ENCODE data around the gene DSG1.
"Not testable (repeated sequence)": the region's sequence is repeated elsewhere in the genome, so short reads cannot be mapped to it uniquely, and the experiment has no call there.

DSG1 gene

DNA sequence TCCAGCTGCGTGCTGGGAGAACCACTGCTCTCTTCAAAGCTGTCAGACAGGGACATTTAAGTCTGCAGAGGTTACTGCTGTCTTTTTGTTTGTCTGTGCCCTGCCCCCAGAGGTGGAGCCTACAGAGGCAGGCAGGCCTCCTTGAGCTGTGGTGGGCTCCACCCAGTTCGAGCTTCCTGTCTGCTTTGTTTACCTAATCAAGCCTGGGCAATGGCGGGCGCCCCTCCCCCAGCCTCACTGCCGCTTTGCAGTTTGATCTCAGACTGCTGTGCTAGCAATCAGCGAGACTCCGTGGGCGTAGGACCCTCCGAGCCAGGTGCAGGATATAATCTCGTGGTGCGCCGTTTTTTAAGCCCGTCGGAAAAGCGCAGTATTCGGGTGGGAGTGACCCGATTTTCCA, 35.4 kb downstream of the DSG1 start:
- not testable (repeated sequence) for DNase-seq

DNA sequence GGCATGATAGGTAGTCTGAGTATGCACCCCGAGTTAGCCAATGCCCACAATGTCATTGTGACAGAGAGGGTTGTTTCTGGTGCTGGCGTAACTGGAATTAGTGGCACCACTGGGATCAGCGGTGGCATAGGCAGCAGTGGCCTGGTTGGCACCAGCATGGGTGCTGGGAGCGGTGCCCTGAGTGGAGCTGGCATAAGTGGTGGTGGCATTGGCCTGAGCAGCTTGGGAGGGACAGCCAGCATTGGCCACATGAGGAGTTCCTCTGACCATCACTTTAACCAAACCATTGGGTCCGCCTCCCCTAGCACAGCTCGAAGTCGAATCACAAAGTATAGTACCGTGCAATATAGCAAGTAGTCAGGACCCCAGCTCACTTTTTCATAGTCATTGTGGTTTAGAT, 37.0 kb downstream of the DSG1 start:
- no peak for DNase-seq

DNA sequence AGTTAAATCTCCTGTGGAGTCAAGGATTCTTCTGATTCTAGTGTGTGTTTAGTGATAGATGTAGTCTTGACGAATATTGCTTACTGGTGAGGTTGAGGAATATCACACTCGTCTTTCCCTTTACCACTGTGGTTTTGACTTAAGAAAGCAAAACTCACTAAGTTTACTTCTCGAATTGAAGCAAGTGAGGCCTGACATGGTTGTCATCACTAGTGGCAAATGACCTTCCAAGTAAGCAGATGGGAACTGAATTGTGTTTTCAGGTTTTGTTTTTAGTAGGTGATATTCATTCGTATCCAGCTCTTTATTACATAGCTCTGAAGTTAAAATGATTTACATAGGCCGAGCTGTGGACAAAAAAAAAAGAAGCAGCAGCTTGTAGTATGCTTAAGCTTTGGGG, 38.1 kb downstream of the DSG1 start:
- DNase-seq, result no peak

DNA sequence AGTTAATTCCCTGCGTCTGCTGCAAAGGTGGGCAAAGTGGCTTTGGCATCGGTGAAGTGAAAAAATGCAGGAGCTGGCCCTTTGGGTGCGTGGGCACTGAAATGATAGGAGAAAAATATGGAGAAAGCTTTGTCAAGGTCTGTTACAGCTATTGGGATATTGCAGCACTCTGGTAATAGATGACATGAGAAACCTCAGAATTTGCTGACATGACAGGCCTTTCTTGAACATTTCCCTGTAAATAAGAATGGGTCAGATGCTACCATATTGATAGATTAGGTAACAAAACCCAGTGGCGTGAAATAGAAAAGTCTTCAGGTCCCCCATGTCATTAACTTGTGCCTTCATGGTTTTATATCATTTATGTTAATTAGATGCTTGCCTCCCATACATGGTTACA, 46.2 kb downstream of the DSG1 start:
- no peak for DNase-seq

DNA sequence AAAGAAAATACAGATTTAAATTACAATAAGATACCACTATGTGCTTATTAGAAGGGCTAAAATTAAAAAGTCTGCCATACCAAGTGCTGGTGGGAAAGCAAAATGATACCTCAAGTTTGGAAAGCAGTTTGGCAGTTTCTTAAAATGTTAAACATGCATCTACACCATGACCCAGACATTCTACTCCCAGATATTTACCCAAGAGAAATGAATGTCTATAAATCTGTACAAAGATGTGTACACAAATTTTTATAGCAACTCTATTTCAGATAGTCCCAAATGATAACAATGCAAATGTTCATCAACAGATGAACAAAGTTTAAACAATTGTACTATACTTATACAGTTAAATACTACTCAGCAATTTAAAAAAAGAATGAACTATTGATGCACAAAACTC, 51.5 kb downstream of the DSG1 start:
- DNase-seq, result no peak

DNA sequence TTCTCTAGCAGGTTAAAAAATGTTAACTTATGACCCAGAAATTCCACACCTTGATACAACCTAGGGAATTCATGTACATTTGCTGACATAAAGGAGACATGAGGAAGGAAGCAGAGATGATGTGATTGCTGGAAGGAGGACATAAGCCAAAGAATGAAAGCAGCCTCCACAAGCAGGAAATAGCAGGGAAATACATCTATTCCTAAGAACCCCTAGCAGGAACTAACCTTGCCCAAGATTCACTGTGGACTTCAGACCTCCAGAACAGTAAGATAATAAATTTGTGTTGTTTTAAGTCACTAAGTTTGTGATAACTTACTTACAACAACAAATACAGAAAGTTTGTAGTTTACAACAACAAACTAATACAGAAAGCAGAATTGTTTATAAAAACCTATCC, 54.0 kb downstream of the DSG1 start:
- DNase-seq, result no peak

DNA sequence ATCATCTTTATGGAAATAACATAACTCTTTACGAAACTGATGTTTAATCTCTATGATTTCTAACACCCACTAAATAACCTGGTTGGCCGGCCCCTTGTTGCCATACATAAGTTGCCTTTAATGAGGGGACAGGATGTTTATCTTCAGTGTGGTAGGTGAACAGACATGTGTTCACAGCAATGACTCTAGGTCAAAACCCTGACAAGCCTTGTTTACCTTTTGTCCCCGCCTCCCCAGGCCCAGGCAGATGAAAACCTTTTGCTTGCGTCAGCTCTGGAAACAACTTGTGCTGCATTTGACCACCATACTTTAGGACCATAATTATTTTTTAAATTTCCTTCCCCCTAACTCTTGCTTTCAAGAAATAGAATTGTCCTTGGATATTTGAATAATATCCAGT, 55.7 kb downstream of the DSG1 start:
- no peak for DNase-seq

DNA sequence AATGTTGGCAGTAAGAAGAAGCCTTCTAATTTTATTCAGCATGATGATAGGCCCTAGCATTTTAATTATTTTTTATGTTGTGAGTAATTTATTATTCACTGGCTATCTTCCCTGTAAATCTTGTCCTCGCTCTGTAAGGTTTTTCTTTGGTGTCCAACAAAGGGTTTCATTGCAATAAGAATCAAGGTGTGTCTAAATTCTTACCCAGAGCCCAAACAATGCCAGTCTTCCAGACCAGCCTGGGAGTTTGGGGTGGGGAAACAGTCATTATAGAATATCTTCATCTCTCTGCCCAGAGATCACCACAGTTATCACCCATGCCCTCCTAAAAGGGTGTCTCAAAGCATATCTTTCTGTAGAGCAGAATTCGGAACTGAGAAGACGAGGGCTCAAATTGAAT, 58.5 kb downstream of the DSG1 start, which contains the start of gene DSG4:
Gene DSG4, plus strand, starts transcription at position 301 of the 400 bp plus-strand sequence. CDS start 135 bp downstream, outside the sequence.
- DNase-seq, result no peak

DNA sequence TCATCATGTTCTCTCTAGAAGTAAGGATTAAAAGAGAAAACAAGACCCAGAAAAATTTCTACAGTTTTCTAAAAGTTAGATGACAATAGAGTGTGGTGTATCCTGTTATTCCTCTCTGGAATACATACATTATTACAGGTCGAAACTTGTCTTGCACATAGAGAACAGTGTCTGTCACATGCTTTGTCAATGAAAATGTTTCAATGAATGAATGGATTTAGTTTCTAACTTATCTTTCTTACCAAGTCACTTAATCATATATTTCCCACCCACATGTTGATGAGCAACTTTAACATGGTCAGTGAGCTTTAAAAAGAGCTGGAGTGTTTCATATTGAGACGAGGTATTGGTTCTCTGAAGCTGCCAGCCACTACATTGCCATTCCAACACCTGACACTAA, 63.0 kb downstream of the DSG1 start:
- DNase-seq, result no peak

DNA sequence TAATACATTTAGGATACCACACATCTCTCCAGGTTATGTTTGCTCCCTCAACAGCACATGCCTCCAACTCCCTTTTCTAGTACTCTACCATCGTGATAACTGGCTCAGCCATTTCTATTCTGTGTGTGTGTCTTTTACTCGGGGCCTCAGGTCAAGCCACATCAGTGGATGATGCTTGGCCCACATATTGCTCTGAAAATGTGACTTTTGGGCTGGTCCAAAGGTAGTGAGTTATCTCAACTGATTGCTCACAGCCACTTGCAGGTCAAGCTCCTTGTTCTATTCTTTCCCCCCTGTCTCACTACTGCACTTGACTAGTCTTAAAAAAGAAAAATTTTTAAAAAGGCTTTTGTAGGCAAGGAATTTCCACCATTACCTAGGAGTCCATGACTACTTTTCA, 64.1 kb downstream of the DSG1 start:
- no peak for DNase-seq

DNA sequence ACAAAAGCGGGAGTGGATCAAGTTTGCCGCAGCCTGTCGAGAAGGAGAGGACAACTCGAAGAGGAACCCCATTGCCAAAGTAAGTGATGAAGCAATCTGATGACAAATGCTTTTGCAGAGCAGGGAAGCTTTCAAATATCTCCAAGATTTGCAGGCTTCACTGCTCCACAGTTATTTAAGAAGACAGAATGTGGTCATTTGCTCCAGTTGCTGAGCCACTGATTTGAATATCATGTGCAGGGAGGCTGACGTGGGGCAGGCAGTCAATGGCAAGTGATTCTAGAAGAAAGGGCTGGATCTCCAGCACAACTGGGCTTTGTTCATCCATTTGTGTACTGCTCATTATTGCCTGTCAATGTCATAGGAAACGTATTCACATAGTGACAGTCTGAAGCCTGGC, 68.8 kb downstream of the DSG1 start:
- no peak for DNase-seq

DNA sequence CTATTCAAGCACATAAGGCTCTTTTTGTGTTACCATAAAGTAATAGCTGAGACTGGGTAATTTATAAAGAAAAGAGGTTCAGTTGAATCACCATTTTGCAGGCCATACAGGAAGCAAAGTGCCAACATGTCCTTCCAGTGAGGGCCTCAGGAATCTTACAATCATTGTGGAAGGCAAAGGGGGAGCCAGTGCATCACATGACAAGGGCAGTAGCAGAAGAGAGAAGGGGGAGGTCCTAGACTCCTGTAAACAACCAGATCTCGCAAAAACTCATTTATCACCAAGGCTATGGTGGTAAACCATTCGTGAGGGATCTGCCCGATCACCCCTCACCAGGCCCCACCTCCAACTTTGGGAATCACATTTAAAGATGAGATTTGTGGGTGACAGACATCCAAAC, 75.3 kb downstream of the DSG1 start:
- no peak for DNase-seq

DNA sequence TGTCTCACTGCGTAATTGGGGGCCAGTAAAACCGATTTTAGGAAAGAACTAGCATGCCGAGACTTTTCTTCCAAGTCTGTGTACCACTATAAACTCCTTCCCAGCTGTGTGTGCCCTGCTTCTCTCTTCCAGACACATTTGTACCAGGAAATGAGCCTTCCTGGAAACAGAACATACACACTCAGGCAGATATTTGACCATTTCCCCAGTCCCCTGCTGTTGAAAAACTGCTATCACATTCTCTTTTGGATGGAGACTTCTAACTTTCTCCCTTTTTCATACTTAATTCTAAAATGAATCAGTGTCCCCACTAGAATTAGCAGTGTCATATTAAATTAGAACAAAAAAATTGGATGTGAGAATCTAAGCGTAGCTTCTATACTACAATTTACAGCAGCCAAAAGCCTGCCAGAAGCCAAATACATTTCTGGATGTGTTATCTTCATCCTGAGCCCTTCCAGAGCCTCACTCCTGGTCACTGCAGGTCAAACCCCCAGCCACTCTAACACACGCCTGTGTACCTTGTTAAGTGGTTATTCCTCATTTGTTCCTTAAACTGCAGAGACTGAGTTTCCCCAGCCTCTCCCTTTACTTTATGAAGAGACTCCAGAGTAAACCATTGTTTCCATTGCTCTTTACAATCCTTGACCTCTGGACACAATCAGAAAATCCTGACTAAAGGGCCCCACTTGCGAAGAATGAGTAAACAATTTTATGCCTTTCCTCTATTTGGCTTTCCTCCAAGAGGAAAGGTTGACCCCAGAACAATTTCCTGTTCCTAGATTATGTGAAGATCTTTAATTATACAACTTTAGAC, 79.0 kb downstream of the DSG1 start:
- DNase-seq, result no peak

DNA sequence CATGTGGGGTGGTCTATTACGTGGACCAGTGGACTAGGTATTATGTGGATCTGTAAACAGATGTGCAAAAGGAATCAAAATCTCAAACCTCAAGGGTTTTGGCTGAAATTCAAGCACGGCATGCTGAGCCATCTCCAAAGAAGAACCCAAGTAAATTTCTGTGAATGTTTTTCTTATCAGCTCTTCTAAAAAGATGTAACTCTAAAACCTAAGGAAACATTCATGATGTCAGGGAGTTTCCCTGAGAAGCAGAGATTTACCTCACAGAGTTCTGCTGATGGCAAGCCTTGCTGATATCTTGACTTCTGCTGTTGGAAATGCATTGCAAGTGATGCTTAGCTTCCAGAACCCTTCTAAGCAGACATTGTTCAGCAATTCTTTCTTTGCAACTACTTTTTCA, 80.2 kb downstream of the DSG1 start:
- DNase-seq, result no peak

DNA sequence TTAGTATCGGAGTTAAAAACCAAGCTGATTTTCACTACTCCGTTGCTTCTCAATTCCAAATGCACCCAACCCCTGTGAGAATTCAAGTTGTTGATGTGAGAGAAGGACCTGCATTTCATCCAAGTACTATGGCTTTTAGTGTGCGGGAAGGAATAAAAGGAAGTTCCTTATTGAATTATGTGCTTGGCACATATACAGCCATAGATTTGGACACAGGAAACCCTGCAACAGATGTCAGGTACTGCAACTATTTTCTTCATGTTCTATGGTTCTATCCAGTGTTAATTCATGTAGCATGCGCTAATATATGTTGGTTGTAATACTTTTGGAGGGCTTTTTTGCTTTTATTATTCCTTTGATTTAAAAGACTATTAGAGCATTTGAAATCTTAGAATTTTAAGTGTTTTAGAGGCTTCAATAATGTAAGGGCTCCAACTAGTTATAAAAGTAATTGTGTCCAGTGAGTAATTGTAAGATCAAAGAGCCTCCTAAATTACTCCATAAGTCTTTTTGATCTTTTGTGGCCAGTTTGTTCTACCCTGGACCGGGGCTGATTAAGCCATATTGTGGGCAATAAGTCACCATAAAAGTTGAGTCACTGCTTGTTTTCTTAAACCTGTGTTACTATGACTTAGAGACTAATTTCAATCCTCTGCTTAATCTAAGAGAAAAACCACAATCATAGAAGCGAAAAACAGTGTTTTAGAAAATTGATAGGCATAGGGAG, 81.5 kb downstream of the DSG1 start:
- DNase-seq, result no peak

DNA sequence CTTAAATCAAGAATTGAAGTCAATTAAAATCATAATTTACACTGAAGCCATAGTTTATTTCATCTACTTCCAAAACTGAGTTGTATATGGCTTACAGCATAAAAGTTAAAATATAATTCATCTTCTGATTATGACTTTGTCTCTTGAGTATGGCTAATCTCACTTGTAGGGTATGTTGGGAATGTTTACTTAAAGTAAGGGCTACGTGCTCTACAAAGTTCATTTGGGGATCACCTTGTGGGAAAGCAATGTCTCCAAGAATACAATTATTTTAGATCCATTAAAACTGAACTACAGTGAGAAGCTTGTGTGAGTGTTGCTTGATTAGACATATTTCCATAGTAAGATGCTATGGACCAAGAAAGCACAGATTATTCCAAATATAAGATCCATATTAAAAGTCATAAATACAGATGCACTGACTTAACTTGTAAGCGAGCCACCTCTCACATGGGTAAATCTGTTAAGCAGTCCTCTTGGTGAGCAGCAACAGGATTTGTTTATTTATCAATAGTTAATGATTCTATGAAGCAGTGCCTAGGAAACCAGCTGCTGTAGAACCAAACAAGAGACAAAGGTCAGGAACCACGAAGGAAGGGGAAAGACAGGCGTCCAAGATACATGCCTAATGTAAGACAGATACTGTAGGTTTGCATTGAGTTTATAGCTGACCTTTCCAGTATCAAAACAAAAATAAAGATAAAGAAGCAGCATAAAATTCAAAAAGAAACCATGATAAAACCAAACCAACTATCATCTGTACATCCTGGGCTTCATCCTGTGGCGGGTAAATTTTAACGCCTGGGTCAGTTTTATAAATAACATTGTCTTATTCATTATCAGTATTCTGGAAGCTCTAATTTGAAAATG, 83.4 kb downstream of the DSG1 start:
- no peak for DNase-seq

DNA sequence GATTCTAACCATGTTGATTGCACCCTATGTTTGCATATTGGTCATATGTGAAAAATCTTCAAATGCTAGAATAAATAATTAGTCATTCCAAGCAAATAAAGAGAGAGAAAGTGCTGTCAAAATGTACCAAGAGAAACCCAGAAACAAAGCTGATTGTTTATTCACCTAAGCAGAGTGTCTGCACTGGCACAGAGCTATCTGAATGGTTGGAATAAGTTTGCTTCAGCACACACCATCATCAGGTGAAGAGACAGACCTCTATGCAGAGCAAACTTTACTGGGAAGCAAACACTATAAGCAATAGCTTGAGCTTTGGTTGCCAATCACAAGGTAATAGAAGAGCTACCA, 84.0 kb downstream of the DSG1 start:
- DNase-seq, result no peak

DNA sequence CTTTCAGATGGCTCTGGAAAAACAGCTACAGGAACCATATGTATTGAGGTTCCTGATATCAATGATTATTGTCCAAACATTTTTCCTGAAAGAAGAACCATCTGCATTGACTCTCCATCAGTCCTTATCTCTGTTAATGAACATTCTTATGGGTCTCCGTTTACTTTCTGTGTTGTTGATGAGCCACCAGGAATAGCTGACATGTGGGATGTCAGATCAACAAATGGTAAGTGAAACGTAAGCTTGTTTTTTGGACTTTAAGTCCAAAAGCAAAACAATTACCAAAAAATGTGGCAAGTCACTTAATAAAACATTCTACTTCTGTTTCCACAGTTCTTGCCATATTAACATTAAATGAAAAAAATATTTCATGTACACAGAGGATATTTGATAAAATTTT, 85.4 kb downstream of the DSG1 start:
- no peak for DNase-seq
